NCI-H187 (cell line): ENCODE results near the gene NFKBIE.
"Not testable (repeated sequence)": the region's sequence is repeated elsewhere in the genome, so short reads cannot be mapped to it uniquely, and the experiment has no call there.

Experiments
- DNase-seq, 2 experiments: peaks; one replicate each; lab custom pipeline; 2025; lab: John Stamatoyannopoulos, UW

NFKBIE gene

GRCh38 chr6:44245912-44246662, 19.3 kb downstream of the NFKBIE start:
- peak; percentile 76 to 83 for DNase-seq

GRCh38 chr6:44245391-44245911, 19.9 kb downstream of the NFKBIE start:
- DNase-seq, result no peak

GRCh38 chr6:44243345-44243744, 22.0 kb downstream of the NFKBIE start:
- no peak for DNase-seq

GRCh38 chr6:44238687-44239350, 26.5 kb downstream of the NFKBIE start:
- no peak for DNase-seq

- peak in 1 of 2 experiments; percentile 54 for DNase-seq
These were observed 27.4 kb downstream of the NFKBIE start for GRCh38 chr6:44237813-44238433.

GRCh38 chr6:44237021-44237812, 28.1 kb downstream of the NFKBIE start:
- DNase-seq, result peak; percentile 54 to 64

GRCh38 chr6:44235891-44236516, 29.3 kb downstream of the NFKBIE start:
- DNase-seq, result no peak

- no peak for DNase-seq
These were observed 30.1 kb downstream of the NFKBIE start for GRCh38 chr6:44235269-44235668.

- no peak for DNase-seq
These were observed 31.0 kb downstream of the NFKBIE start for GRCh38 chr6:44234101-44235025.

GRCh38 chr6:44233567-44234100, 31.7 kb downstream of the NFKBIE start:
- no peak for DNase-seq

- DNase-seq, result no peak
These were observed 32.4 kb downstream of the NFKBIE start for GRCh38 chr6:44232676-44233566.

- DNase-seq, result not testable (repeated sequence)
These were observed 33.9 kb downstream of the NFKBIE start for GRCh38 chr6:44231426-44231825.

GRCh38 chr6:44230034-44230675, 35.2 kb downstream of the NFKBIE start:
- no peak for DNase-seq

- no peak for DNase-seq
These were observed 35.8 kb downstream of the NFKBIE start for GRCh38 chr6:44229376-44230033.

- no peak for DNase-seq
These were observed 36.5 kb downstream of the NFKBIE start for GRCh38 chr6:44228836-44229235.

- DNase-seq, result no peak
These were observed 36.9 kb downstream of the NFKBIE start for GRCh38 chr6:44228433-44228832.

- DNase-seq, result no peak
These were observed 37.3 kb downstream of the NFKBIE start for GRCh38 chr6:44228031-44228430.
